NCI-H2081 treated with DMSO at 0.1 percent for 48 hours (cell line): ENCODE measurements around the gene PDCL2.

Experiments used
- DNase-seq: peaks from one replicate; lab custom pipeline; 2025; lab: John Stamatoyannopoulos, UW

The PDCL2 gene

DNA sequence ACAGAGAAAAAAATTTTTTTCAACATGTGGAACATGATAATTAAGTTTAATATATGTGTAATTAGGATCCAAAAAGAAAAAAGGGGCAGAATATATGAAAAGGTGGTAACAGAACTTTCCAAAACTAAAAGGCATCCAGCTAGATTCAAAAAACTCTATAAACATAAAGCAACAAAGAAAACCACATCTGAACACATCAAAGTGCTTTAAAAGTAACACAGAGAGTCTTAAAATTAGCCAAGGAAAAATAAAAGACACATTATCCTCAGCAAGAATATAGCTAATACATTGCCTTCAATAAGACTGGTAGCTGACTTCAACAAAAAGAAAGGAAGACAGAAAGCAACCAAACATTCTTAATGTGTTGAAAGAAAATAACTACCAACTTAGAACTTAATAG lies 53.5 kb downstream of the PDCL2 start:
- DNase-seq = no peak

DNA sequence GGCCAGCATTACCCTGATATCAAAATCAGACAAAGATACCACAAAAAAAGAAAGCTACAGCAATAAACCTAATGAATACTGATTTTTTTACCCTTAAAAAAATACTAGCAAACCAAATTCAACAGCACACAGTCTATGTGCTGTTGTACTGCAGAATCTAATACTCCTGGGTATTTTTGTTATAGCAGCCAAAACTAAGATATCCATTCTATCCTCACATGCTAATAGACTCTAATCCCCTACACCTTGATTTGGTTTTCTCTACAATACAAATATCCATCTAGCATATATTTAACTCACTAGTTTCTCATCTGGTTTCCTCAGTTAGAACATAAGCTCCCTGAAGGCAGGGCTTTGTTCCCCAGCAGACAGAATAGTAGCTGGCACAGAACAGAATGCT lies 57.7 kb downstream of the PDCL2 start:
- DNase-seq = no peak

DNA sequence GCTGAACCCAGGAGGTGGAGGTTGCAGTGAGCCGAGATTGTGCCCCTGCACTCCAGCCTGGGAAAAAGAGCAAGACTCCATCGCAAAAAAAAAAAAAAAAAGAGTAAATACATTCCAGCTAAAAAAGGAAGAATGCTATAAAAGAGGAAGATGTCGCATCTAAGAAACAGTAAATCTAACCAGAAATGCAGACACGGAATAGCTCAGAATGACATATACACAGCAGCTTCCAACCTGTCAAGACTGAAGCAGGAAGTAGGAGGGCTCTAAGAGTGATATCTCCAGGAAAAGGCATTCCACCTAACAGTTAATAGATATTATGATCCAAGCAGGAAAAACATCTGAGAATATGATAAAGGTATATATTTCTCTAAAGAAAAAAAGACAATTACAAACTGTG lies 61.4 kb downstream of the PDCL2 start:
- DNase-seq = no peak

DNA sequence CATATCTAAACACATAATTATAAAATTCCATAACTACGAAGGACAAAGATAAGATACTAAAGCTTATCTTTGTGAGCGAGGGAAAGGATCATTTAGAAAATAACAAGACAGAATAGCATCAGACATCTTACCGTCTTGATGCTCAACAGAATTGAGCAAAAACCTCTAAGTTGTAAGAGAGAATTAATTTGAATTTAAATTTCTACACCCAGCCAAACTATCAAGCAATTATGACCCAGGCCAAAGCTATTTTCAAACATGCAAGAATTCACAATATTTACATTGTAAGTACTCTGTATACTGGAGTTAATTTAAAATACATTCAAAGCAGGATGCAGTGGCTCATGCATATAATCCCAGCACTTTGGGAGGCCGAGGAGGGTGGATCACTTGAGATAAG lies 61.9 kb downstream of the PDCL2 start:
- DNase-seq = no peak

DNA sequence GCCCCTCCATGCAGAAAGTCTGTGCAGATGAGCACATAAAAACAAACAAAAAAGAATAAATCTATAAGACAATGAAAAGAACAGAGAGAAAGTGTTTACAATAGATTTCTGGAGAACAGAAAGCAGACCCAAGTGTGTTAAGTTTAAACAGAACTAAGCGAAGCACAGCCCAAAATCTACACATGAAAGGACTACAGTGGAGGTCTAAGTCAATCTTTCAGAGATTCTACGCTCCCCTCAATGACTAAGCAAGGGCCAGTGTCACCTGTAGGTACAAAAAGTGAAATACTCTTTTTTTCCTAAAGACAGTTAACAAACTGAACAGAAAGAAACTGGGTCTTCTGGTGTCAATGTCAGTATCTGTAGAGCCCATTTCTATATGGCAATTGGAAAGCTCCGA lies 63.6 kb downstream of the PDCL2 start:
- no peak for DNase-seq

DNA sequence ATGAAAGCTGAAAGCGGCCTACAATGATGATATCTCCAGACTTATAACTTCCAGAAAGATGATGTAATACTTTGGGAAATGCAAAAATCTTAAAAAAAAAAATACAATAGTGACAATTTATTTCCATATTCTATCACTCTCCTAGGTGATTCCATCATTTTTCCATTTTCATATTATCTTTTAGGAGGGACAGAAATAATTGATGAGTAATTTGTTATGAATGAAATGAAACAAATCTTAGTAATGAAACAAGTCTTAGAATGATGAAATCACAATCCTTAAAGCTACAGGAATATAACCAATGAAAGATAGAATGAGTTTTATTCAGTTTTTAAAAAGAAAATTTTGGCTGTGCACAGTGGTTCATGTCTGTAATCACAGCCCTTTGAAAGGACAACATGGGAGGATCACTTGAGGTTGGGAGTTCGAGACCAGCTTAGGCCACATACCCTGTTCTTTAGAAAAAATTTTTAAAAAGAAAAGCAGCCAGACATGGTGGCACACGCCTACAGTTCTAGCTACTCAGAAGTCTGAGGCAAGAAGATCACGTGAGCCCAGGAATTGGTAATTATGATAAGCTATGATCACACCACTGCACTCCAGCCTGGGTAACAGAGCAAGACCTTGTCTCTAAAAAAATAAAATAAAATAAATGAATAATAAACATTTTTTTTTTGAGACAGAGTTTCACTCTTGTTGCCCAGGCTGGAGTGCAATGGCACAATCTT lies 67.0 kb downstream of the PDCL2 start:
- DNase-seq = no peak

DNA sequence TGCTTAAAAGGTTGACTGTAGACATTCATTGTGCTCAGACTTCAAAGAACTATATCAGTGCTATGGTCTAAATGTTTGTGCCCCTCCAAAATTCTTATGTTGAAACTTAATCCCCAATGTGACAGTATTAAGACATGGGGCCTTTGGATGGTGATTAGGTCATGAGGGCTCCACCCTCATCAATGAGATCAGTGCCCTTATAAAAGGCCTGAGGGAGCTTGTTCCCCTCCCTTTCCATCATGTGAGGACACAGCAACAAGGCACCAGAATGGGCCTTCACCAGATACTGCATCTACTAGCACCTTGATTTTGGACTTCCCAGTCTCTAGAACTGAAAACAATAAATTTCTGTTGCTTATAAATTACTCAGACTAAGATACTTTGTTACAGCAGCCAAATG lies 73.6 kb downstream of the PDCL2 start:
- DNase-seq = no peak

DNA sequence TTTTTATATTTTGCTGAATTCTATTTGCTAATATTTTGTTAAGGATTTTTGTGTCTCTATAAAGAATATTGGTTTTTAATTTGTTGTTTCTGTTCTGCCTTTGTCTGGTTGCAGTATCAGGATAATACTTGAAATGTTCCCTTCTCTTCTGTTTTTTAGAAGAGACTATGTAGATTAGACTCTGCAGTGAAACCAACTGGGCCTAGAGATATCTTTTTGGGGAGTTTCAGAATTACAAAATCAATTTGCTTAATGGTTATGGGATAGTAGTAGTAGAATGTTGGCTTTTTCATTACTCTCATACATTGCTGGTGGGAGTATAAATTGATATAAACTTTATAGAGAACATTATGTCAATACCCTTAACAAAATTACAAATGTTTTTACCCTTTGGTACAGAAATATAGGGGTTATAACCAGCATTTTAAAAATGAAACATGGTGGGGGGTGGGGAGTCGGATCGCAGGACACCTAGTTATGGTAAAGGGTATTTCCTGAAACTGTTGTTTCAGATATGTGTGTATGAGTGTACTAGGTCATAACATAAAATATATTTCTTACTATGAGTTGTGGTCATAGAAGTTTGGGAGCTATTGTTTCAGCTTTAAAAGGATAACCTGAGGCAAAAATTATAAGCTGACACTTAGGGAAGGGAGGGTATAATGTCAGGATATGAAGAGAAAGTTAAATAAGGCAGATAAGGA lies 74.4 kb downstream of the PDCL2 start:
- no peak for DNase-seq

DNA sequence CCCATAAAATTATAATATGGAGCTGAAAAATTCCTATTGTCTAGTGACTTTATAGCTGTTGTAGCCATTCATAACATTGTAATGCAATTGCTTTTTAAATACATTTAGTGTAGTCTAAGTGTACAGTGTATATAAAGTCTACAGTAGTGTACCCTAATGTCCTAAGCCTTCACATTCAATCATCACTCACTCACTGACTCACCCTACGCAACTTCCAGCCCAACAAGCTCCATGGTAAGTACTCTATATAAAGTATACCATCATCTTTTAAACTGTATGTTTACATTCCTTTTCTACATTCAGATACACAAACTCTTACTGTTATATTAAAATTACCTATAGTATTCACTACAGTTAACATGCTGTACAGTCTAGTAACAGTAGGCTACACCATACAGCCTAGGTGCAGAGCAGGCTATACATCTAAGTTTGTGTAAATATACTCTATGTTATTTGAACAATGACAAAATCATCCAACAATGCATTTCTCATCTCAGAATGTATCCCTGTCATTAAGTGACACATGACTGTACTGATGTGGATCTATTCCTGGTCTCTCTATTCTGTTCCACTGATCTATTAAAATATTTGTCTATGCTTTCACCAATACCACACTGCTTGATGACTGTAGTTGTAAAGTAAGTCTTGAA lies 79.0 kb downstream of the PDCL2 start:
- no peak for DNase-seq

DNA sequence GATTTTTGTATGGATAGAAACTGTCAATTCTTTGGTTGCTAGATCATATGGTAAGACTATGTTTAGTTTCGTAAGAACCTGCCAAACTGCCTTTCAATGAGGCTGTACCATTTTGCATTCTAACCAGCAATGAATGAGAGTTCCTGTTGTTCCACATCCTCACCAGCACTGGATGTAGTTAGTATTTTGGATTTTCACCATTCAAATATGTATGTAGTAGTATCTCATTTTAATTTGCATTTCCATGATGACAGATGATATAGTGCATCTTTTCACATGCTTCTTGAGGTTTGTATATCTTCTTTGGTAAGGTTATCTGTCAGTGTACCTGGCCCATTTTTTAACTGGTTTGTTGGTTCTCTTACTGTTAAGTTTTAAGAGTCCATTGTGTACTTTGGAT lies 80.0 kb downstream of the PDCL2 start:
- no peak for DNase-seq

DNA sequence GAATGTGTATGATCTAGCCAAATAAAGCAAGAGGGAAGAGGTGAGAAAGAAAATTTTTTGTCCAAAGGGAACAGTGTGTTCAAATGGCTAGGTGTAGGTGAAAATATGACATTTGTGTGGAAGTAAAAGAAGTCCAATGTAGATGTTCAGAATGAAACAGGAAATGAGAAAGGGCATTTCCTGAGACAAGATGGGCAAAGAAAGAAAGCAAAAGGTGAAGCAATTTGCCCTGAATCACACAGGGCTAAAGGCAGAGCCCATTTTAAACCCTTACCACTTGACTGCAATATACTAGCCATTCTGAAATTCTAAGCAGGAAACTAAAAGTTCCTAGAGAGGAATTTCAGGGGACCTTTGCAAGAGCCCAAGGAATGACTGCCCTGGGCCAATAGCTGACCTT lies 81.4 kb downstream of the PDCL2 start:
- no peak for DNase-seq

DNA sequence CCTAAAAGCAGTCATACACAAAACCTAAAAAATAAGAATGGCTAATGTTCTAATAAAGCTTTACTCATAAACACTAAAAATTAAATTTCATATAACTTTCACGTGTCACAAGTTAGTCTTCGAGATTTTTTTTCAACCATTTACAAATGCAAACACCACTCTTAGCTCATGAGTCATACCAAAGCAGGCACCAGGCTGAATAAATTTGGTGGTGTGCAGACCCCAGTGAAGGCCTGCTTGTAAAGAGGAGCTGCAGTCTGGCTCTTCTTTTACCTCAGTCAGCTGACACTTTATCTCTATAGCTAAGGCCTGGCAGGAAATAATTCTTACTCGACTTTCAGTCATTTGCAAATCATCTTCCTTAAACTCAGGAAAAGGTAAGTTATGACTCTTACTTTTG lies 82.8 kb downstream of the PDCL2 start:
- no peak for DNase-seq

DNA sequence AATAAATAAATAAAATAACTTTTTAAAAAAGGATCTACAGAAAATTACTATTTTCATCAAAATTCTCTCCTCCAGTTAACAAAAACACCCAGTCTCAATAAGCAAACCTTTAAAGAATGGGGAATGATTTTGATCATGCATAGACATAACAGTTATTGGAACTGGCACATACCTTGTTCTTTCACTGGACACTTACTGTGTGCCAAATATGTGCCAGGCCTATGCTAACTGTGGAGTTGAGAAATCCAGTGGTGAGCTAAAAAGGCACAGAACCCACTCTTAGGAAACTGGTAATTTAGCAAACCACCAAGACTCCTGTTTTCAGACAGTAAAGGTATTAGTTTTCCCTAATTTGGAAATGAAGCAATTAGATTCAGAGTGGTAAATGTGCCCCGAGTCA lies 84.4 kb downstream of the PDCL2 start:
- no peak for DNase-seq
